A375 (cell line): Measurements from ENCODE around the gene NSMCE1. TPM values are rescaled to one million over a fixed set of nuclear protein-coding genes. Genes with fewer than 3 reads are reported as not detected.

Source experiments
- total RNA-seq: library from RNA; depleted of rRNA; stranded (reverse); fragments of >200 nt; shearing (Covaris generic); gene quantifications from 2 replicates; pipeline ENCODE4 v1.2.3, GENCODE V29; 2014; rRNA removed

The NSMCE1 gene, protein sequence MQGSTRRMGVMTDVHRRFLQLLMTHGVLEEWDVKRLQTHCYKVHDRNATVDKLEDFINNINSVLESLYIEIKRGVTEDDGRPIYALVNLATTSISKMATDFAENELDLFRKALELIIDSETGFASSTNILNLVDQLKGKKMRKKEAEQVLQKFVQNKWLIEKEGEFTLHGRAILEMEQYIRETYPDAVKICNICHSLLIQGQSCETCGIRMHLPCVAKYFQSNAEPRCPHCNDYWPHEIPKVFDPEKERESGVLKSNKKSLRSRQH
- total RNA-seq, result 75.0 and 94.2 TPM in 2 replicates

DNA sequence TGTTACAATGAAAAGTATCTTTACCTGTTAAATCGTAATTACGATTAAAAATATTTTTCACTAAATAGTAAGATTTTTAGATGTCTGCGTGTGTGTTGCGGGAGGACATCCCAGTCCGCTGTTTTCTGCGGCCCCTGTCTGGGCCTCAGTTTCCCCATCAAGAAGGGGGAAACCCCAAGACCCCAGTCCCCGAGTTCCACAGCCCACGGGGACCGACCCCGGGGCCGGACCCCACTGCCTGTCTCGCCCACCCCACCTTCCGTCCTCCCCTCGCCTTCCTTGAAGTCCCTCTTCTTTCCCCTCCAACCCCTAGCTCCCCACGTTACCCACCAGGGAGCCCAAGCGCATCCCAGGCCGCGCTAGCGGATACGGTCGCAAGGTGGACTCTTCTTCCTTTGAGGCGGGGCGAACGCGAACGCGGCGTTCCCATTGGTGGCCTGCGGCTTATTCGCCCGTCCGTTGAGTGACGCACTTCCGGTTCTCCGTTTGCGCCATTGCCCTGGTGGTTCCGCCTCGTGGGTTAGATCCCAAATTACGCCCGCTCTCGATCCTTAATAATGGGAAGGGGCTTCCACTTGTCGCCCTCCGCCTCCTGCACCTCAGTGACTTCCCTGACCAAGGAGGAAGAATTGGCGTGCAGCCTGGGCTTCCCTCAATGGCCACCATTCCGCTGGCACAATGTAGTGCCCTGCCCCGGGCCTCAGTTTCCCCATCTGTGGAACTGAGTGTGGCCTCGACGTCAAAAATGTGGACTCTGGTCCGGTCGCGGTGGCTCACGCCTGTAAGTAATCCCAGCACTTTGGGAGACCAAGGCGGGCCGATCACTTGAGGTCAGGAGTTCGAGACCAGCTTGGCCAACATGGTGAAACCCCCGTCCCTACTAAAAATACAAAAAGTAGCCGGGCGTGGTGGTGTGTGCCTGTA lies at the start of gene NSMCE1:
Gene NSMCE1, minus strand, starts transcription at position 397 of the 924 bp plus-strand sequence. CDS start 11,202 bp downstream, outside the sequence.

DNA sequence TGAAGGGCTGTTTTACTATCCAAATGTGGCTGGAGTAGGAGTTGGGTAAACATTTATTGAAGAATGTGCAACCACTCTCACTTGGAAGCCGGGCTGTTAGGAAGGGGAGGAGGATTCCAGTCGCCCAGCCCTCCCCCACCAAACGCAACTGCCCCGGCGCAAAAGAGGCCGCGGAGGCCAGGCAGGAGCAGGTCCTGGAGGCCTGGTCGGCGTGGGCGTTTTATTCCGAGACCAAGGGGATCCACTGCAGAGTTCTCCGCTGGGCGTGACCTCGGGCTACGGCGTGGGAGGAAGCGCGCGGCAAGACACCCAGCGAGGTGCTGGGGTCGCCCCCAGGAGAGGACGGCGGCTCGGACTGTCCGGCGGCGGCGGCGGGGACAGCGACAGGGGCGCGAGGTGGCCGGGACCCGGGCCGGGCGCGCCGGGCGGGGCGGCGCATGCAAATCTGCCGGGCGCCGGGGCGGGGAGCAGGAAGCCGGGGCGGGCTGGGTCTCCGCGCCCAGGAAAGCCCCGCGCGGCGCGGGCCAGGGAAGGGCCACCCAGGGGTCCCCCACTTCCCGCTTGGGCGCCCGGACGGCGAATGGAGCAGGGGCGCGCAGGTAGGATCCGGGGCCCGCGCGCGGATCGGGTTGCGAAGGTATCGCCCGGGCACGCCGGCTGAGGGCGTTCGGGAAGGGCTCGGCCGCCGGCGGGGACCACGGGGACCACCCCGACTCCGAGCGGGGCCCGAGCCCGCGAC lies 45.0 kb upstream of the NSMCE1 start, which contains the start of gene IL4R:
Gene IL4R, plus strand, starts transcription at position 553 of the 739 bp plus-strand sequence. CDS start 26,230 bp downstream, outside the sequence.

DNA sequence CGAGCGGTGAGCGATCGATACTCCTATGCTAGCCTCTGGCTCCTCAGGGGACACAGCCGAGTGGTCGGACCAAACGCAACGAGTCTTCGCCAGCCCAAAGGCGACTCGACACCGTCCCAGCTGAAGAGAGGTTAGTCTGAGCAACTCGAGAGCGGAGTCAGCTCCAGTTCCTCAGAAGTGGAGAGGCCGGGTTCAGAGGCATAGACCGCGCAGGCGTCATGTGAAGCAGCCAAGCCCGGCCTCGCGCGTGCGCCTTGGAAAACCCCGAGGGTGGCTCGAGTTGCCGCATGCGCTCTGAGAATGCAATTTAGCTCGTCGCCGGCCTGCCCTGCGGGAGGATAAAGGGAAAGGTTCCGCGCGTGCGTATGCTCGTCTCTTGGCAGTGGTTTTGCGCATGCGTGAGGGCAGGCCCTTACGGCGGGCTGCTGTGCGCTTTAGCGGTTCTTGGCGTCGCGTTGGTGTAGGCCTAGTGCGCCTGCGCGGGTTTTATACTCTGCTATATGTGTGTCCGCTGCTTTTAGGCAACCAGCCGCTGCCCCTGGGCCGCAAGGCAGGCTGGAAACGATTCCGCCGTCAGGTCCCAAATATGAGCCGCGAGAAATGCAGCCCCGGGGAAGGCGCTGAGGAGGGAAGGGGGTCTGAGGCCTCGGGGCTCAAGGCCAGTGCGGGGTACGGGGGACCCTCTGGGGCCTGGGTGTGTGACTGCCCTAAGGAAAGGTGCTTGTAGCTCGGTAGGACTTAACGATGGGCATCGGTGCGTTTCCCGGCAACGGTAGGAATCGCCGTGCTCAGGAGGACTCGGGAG lies 64.9 kb downstream of the NSMCE1 start, which contains the start of gene KDM8:
Gene KDM8, plus strand, starts transcription at position 20 of the 805 bp plus-strand sequence. CDS start 6,598 bp downstream, outside the sequence.

Other genes with a start within 250 kb of the NSMCE1 start
- not detected in 2 replicates for gene C16orf82, start 201.8 kb downstream of the NSMCE1 start, total RNA-seq
- 3.9 and 8.3 TPM in 2 replicates for gene KDM8, start 65.2 kb downstream of the NSMCE1 start, total RNA-seq
- gene IL4R, start 45.2 kb upstream of the NSMCE1 start, total RNA-seq, result 6.5 and 10.7 TPM in 2 replicates
- 1.6 and 2.5 TPM in 2 replicates for gene IL21R, start 133.4 kb upstream of the NSMCE1 start, total RNA-seq